Hepatocyte (in vitro differentiated cells): ENCODE measurements around the gene FAM170B. TPM values are rescaled to one million over a fixed set of nuclear protein-coding genes. Genes with fewer than 3 reads are reported as not detected.

Experiments
- DNase-seq: peaks from one replicate; pipeline ENCODE4 v3.0.0-alpha.2; 2016; ENCODE audit warnings: low spot score
- H2AFZ ChIP-seq: fragments of 200-600 bp; sonication (generic); 2 replicates; pipeline ENCODE4 v1.6.0; 2016; ENCODE audit warnings: antibody characterized with exemption, mild to moderate bottlenecking
- H3K27ac ChIP-seq: fragments of 200-600 bp; sonication (generic); 2 replicates; pipeline ENCODE4 v1.5.1; 2016; ENCODE audit warnings: mild to moderate bottlenecking
- H3K27me3 ChIP-seq: fragments of 200-600 bp; sonication (generic); 2 replicates; pipeline ENCODE4 v1.6.1; 2016
- H3K36me3 ChIP-seq: fragments of 200-600 bp; sonication (generic); replicated peaks from 2 replicates; pipeline ENCODE4 v1.5.1; 2016; ENCODE audit warnings: low read depth; ENCODE audit not compliant: insufficient read depth
- H3K4me1 ChIP-seq: fragments of 200-600 bp; sonication (generic); 2 replicates; pipeline ENCODE4 v1.5.1; 2016; ENCODE audit warnings: mild to moderate bottlenecking, moderate library complexity; ENCODE audit not compliant: insufficient read depth
- H3K4me2 ChIP-seq: fragments of 200-600 bp; sonication (generic); 2 replicates; pipeline ENCODE4 v1.6.0; 2016
- H3K4me3 ChIP-seq: fragments of 200-600 bp; sonication (generic); 2 replicates; pipeline ENCODE4 v1.5.1; 2016; ENCODE audit warnings: mild to moderate bottlenecking
- H3K79me2 ChIP-seq: fragments of 200-600 bp; sonication (generic); 2 replicates; pipeline ENCODE4 v1.6.0; 2017; ENCODE audit warnings: mild to moderate bottlenecking
- H3K9me2 ChIP-seq: fragments of 200-600 bp; sonication (generic); replicated peaks from 2 replicates; pipeline ENCODE4 v1.6.0; 2017; ENCODE audit warnings: mild to moderate bottlenecking; ENCODE audit not compliant: insufficient read depth
- H3K9me3 ChIP-seq: fragments of 200-600 bp; sonication (generic); 2 replicates; pipeline ENCODE4 v1.5.1; 2016; ENCODE audit warnings: low read depth, mild to moderate bottlenecking
- H4K20me1 ChIP-seq: fragments of 200-600 bp; sonication (generic); 2 replicates; pipeline ENCODE4 v1.6.0; 2016; ENCODE audit warnings: mild to moderate bottlenecking; ENCODE audit not compliant: insufficient read depth, poor library complexity, severe bottlenecking
- EZH2 ChIP-seq: fragments of 200-600 bp; sonication (generic); IDR thresholded peaks from 2 replicates; pipeline ENCODE4 v1.6.1; 2016; ENCODE audit warnings: antibody characterized with exemption, mild to moderate bottlenecking, borderline replicate concordance
- EZH2phosphoT487 ChIP-seq: fragments of 200-600 bp; sonication (generic); IDR thresholded peaks from one replicate; pipeline ENCODE4 v1.6.1; 2018; ENCODE audit warnings: antibody characterized with exemption, mild to moderate bottlenecking, low read depth, moderate library complexity; ENCODE audit not compliant: unreplicated experiment, severe bottlenecking
- WGBS: methylation state at CpG from one replicate; pipeline ENCODE4 v1.1.6; 2016; ENCODE audit warnings: low lambda C conversion rate; ENCODE audit errors: missing lambda C conversion rate; 5-methylcytosine and 5-hydroxymethylcytosine counted together
- polyA plus RNA-seq: library from polyadenylated mRNA; unstranded; fragments of >200 nt; fragmentation: Nextera tagmentation; extraction: Ambion mirVana; gene quantifications from 2 replicates; pipeline ENCODE4 v1.2.1, GENCODE V29; 2016
- total RNA-seq: library from RNA; depleted of rRNA; stranded (reverse); fragments of >200 nt; gene quantifications from 2 replicates; pipeline ENCODE4 v1.2.3, GENCODE V29; 2014
- TF ChIP-seq, protein P1 (sequence below): fragments of 200-600 bp; sonication (generic); IDR thresholded peaks from 2 replicates; pipeline ENCODE4 v1.5.1; 2016; ENCODE audit warnings: antibody characterized with exemption, mild to moderate bottlenecking; ENCODE audit not compliant: poor library complexity

The FAM170B gene
- total and polyA plus RNA-seq, 2 experiments from 2014 or later = not detected

DNA sequence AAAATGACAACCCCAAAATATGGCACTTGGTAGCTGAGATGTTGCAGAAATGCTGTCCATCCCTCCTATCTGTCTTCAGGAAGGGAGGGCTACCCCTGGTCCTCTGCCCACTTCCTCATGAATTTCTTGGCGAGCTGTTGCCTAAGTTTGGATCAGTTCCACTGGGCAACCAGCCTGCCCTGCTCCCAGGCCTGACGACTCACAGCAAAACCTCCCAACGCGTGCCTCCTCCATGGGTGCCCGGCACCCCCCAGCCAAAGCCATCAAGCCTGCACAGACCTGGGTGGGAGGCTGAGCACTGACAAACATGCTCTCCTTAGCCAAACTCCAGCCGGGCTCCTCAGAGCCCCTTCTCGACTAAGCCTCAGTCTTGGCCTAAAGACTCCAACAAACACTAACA lies 27.4 kb downstream of the FAM170B start:
- Histone ChIP-seq H3K4me2 (no peak overlapping the region), H3K4me3 (no peak overlapping the region), H3K9me3 (no peaks in the 10 kb centered on the region), H3K27me3 (no peaks in the 10 kb centered on the region), H2AFZ (no peak overlapping the region), H3K9me2 (no peaks in the 10 kb centered on the region), H3K36me3 (no peaks in the 10 kb centered on the region), H3K27ac (no peak overlapping the region), H4K20me1 (no peaks in the 10 kb centered on the region), H3K79me2 (no peaks in the 10 kb centered on the region), H3K4me1 (no peaks in the 10 kb centered on the region)
- WGBS = 84% methylated on average over 7 of the region's 7 CpGs
- no peak for DNase-seq
- TF ChIP-seq, protein P1, sequence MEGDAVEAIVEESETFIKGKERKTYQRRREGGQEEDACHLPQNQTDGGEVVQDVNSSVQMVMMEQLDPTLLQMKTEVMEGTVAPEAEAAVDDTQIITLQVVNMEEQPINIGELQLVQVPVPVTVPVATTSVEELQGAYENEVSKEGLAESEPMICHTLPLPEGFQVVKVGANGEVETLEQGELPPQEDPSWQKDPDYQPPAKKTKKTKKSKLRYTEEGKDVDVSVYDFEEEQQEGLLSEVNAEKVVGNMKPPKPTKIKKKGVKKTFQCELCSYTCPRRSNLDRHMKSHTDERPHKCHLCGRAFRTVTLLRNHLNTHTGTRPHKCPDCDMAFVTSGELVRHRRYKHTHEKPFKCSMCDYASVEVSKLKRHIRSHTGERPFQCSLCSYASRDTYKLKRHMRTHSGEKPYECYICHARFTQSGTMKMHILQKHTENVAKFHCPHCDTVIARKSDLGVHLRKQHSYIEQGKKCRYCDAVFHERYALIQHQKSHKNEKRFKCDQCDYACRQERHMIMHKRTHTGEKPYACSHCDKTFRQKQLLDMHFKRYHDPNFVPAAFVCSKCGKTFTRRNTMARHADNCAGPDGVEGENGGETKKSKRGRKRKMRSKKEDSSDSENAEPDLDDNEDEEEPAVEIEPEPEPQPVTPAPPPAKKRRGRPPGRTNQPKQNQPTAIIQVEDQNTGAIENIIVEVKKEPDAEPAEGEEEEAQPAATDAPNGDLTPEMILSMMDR = no peak
- TF ChIP-seq EZH2phosphoT487 (no peak), EZH2 (no peak)

DNA sequence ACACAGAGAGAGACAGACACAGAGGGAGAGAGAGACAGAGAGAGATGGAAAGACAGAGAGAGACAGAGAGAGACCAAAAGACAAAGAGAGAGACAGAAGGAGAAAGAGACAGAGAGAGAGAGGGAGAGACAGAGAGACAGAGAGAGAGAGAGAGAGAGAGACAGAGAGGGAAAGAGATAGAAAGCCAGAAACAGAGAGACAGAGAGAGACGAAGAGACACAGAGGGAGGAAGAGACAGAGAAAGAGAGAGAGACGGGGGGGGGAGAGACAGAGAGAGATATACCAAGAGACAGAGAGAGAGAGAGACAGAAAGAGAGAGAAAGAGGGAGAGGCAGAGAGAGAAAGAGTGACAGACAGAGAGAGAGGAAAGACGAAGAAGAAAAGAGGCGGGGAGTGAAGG lies 28.7 kb downstream of the FAM170B start:
- Histone ChIP-seq H3K36me3 (no peaks in the 10 kb centered on the region), H3K4me2 (no peak overlapping the region), H2AFZ (no peak overlapping the region), H3K27me3 (no peaks in the 10 kb centered on the region), H3K9me3 (no peaks in the 10 kb centered on the region), H3K79me2 (no peaks in the 10 kb centered on the region), H3K27ac (no peak overlapping the region), H3K9me2 (no peaks in the 10 kb centered on the region), H3K4me3 (no peak overlapping the region), H3K4me1 (no peaks in the 10 kb centered on the region), H4K20me1 (no peaks in the 10 kb centered on the region)
- TF ChIP-seq EZH2phosphoT487 (no peak), EZH2 (no peak)
- TF ChIP-seq, protein P1 = no peak
- WGBS = 92% methylated on average over 2 of the region's 4 CpGs
- no peak for DNase-seq

DNA sequence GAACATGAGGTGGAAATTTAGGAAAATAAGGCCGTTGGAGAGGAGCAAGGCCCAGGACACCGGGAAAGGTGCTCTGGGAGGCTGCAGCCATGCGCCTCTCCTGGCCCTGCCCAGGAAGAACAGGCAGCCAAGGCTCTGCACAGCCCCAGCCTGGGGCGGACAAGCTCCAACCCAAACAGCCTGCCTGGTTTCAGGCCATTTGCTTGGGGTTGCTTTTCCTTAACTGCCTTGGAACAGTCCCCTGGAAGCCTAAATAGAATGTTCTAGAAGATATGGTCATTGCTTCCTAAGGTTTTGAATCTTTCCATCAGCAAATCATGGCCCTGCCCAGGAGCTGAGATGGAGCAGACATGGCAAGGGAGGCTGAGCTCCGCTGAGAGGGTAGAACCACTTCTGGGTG lies 29.5 kb downstream of the FAM170B start:
- no peak overlapping the region for H3K4me3 ChIP-seq
- no peak overlapping the region for H3K4me2 ChIP-seq
- H3K27me3 ChIP-seq = no peaks in the 10 kb centered on the region
- 92% methylated on average over 5 of the region's 5 CpGs for WGBS
- H2AFZ ChIP-seq = no peak overlapping the region
- H3K4me1 ChIP-seq = no peaks in the 10 kb centered on the region
- no peaks in the 10 kb centered on the region for H3K9me2 ChIP-seq
- H4K20me1 ChIP-seq = no peaks in the 10 kb centered on the region
- no peaks in the 10 kb centered on the region for H3K79me2 ChIP-seq
- no peak overlapping the region for H3K27ac ChIP-seq
- H3K9me3 ChIP-seq = no peaks in the 10 kb centered on the region
- no peaks in the 10 kb centered on the region for H3K36me3 ChIP-seq
- DNase-seq = no peak
- TF ChIP-seq EZH2phosphoT487 (no peak), EZH2 (no peak)
- TF ChIP-seq, protein P1 = no peak

DNA sequence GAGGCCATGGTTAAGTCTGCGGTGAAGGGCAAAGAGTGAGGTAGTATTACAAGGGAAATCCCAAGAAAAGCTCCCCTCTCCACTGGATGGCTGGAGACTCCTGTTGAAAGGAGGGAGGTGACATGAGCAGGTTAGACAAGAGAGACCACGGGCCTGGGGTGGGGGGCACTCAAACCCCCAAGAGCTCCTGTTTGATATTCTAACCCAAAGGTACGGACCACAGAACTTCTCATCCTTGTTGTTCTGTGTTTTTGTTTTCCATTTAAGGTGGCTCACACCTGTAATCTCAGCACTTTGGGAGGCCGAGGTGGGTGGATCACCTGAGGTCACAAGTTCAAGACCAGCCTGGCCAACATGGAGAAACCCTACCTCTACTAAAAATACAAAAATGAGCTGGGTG lies 30.1 kb downstream of the FAM170B start:
- Histone ChIP-seq H3K9me3 (no peaks in the 10 kb centered on the region), H3K4me3 (no peak overlapping the region), H2AFZ (no peak overlapping the region), H4K20me1 (no peaks in the 10 kb centered on the region), H3K4me1 (no peaks in the 10 kb centered on the region), H3K4me2 (no peak overlapping the region), H3K27me3 (no peaks in the 10 kb centered on the region), H3K36me3 (no peaks in the 10 kb centered on the region), H3K27ac (no peak overlapping the region), H3K9me2 (no peaks in the 10 kb centered on the region), H3K79me2 (no peaks in the 10 kb centered on the region)
- no peak for TF ChIP-seq EZH2
- no peak for TF ChIP-seq EZH2phosphoT487
- TF ChIP-seq, protein P1 = no peak
- no peak for DNase-seq
- WGBS = 93% methylated on average over 4 of the region's 4 CpGs
